Tibial nerve (tissue), 4 donors: ENCODE data around the gene TOE1. TPM values are rescaled to one million over a fixed set of nuclear protein-coding genes. Genes with fewer than 3 reads are reported as not detected.
"Not testable (repeated sequence)": the region's sequence is repeated elsewhere in the genome, so short reads cannot be mapped to it uniquely, and the experiment has no call there.

ENCODE experiments used
- DNase-seq, 2 donors: peaks; one replicate each; pipeline ENCODE4 v3.0.0-alpha.2; 2019; ENCODE audit warnings: low spot score in 2 of 2
- H3K27ac ChIP-seq, 4 donors: fragments of 200-600 bp; sonication (generic) in 3 of 4; one replicate each; pipeline ENCODE4 v1.5.1; 2017 to 2019; ENCODE audit warnings: mild to moderate bottlenecking in 1 of 4
- H3K27me3 ChIP-seq, 2 donors: fragments of 200-600 bp; sonication (generic) in 1 of 2; one replicate each; pipeline versions ENCODE4 v1.5.1 to v1.6.0; 2017 to 2019
- H3K36me3 ChIP-seq, 3 donors: fragments of 200-600 bp; sonication (generic); one replicate each; pipeline ENCODE4 v1.5.1; 2018 to 2019
- H3K4me1 ChIP-seq, 4 donors: fragments of 200-600 bp; sonication (generic) in 3 of 4; one replicate each; pipeline ENCODE4 v1.5.1; 2017 to 2019
- H3K4me3 ChIP-seq, 4 donors: fragments of 200-600 bp; sonication (generic) in 3 of 4; one replicate each; pipeline ENCODE4 v1.5.1; 2017 to 2019; ENCODE audit warnings: mild to moderate bottlenecking in 1 of 4, moderate library complexity in 1 of 4
- H3K9me3 ChIP-seq, 4 donors: fragments of 200-600 bp; sonication (generic) in 3 of 4; one replicate each; pipeline ENCODE4 v1.5.1; 2017 to 2019
- EP300 ChIP-seq, 2 donors: sonication (generic); formaldehyde crosslinking; IDR thresholded peaks; one replicate each; pipeline ENCODE4 v1.6.1; 2017; ENCODE audit warnings: antibody characterized with exemption in 2 of 2, mild to moderate bottlenecking in 1 of 2
- POLR2A ChIP-seq, 2 donors: fragments of 450-650 bp; IDR thresholded peaks; one replicate each; pipeline ENCODE4 v1.6.1; 2017; ENCODE audit warnings: antibody characterized with exemption in 2 of 2, mild to moderate bottlenecking in 2 of 2, moderate library complexity in 2 of 2
- whole genome bisulfite sequencing, 2 donors: methylation state at CpG; one replicate each; pipeline ENCODE4 v1.1.5; 2018; 5-methylcytosine and 5-hydroxymethylcytosine counted together
- total RNA-seq, 4 donors: library from RNA; depleted of rRNA; stranded (reverse); fragments of >200 nt; gene quantifications; one replicate each; pipeline ENCODE4 v1.1.0, GENCODE V29; 2016
- TF ChIP-seq, protein P1 (sequence below), 5 experiments: fragments of 200-600 bp in 3 of 5; fragments of 450-650 bp in 2 of 5; sonication (generic) in 3 of 5; IDR thresholded peaks; one replicate each; pipeline ENCODE4 v1.5.1; 2016 to 2019; ENCODE audit warnings: antibody characterized with exemption in 5 of 5, mild to moderate bottlenecking in 3 of 5, moderate library complexity in 2 of 5

Gene TOE1
- 10 to 100 TPM in 2 of 4 donors, 1 to 10 TPM in 2; 7.4 to 16.7 (median 12.3) TPM for total RNA-seq

DNA sequence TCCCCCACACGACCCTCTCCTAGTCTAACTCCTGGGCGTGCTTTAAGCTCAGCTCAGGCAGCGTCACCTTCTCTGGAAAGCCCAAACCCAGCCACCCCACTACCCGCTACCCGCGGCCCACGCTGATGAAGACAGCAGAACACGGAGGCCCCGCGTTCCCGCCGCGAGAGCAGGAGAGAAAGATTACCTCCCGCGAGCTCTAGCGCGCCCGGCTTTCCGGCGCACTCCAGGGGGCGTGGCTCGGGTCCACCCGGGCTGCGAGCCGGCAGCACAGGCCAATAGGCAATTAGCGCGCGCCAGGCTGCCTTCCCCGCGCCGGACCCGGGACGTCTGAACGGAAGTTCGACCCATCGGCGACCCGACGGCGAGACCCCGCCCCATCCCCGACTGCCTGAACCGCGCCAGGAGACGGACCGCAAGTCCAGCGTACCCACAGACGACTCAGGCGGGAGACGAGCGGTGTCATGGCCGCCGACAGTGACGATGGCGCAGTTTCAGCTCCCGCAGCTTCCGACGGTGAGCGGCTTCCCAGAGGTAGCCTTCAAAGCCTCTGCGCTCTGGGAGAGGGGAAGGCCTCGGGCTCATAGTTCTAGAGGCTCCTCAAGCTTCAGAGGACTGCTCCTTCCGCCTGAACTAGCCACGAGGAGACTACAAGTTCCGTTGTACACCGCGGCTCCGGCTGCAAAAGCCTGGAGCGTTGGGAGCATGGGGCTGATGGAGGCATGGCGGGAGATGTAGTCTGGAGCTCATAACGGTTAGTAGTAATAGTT, at the start of gene TOE1, which contains the start of gene MUTYH:
Gene TOE1 (plus strand): TSS at position 382 of the 770 bp plus-strand sequence. CDS start 83 bp downstream, at position 465.
Gene MUTYH (minus strand): TSS at position 652 of the 770 bp plus-strand sequence. CDS start 5,935 bp downstream, outside the sequence.
- no peaks in the 10 kb centered on the region for H3K9me3 ChIP-seq
- WGBS, 2 donors, result 0 to 1% methylated on average over 59 to 68 of the region's 70 CpGs
- TF ChIP-seq, protein P1, sequence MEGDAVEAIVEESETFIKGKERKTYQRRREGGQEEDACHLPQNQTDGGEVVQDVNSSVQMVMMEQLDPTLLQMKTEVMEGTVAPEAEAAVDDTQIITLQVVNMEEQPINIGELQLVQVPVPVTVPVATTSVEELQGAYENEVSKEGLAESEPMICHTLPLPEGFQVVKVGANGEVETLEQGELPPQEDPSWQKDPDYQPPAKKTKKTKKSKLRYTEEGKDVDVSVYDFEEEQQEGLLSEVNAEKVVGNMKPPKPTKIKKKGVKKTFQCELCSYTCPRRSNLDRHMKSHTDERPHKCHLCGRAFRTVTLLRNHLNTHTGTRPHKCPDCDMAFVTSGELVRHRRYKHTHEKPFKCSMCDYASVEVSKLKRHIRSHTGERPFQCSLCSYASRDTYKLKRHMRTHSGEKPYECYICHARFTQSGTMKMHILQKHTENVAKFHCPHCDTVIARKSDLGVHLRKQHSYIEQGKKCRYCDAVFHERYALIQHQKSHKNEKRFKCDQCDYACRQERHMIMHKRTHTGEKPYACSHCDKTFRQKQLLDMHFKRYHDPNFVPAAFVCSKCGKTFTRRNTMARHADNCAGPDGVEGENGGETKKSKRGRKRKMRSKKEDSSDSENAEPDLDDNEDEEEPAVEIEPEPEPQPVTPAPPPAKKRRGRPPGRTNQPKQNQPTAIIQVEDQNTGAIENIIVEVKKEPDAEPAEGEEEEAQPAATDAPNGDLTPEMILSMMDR (IDR thresholded peaks at IDR 0.05), result peak in 2 of 5 experiments; percentile 10 to 46
- TF ChIP-seq EP300 (IDR thresholded peaks at IDR 0.05), result peak in 1 of 2 donors; percentile 92
- TF ChIP-seq POLR2A (IDR thresholded peaks at IDR 0.05), result peak in 1 of 2 donors; percentile 58
- H3K4me1 ChIP-seq, result peaks cover 0 to 39% (median 16%) of the 10 kb centered on the region in 4 donors
- H3K4me3 ChIP-seq, result peak within 1 kb of the TSS; percentile 56 to 86 (median 74)
- H3K27ac ChIP-seq, result peak within 1 kb of the TSS; percentile 84 to 97 (median 94)
- peaks cover 6 to 36% (median 7%) of the 10 kb centered on the region in 3 donors for H3K36me3 ChIP-seq
- H3K27me3 ChIP-seq, result no peaks in the 10 kb centered on the region
- DNase-seq, result peak; percentile 70 to 78

DNA sequence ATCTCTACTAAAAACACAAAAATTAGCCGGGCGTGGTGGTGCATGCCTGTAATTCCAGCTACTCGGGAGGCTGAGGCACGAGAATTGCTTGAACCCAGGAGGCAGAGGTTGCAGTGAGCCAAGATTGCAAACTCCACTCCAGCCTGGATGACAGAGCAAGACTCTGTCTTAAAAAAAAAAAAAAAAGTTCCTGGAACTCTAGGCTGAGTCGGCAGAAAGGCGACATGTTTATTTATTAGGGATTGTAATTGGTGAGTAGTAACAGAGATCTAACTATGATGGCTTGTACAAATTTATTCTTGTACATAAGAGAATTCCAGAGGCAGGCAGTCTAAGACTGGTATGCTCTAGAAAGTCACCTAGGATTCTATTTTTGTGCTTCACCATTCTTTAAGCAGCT, 49.0 kb upstream of the TOE1 start:
- DNase-seq, H3K4me1 ChIP-seq, H3K4me3 ChIP-seq, H3K36me3 ChIP-seq, H3K9me3 ChIP-seq, H3K27me3 ChIP-seq, H3K27ac ChIP-seq: not testable (repeated sequence)
- 75 to 89% methylated on average over 6 of the region's 6 CpGs for WGBS, 2 donors

DNA sequence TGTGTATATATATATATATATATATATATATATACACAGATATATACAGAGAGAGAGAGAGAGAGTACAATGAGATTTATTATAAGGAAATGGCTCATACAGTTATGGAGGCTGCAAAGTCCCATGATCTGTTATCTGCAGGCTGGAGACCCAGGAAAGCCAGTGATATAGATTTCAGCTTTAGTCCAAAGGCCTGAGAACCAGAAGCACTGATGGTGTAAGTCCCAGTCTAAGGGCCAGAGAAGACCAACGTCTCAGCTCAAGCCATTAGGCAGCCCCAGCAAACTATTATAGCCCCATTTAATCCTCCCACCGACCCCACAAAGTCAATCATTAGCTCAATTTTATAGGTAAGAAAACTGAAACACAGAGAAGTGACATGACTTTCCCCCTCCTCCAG, 48.3 kb upstream of the TOE1 start:
- H3K36me3 ChIP-seq, result no peaks in the 10 kb centered on the region
- WGBS, 2 donors, result 40 to 42% methylated on average over 2 of the region's 2 CpGs
- H3K9me3 ChIP-seq, result no peaks in the 10 kb centered on the region
- no peaks in the 10 kb centered on the region for H3K27me3 ChIP-seq
- no peak for TF ChIP-seq EP300 (IDR thresholded peaks at IDR 0.05)
- no peak for TF ChIP-seq POLR2A (IDR thresholded peaks at IDR 0.05)
- TF ChIP-seq, protein P1 (IDR thresholded peaks at IDR 0.05), result no peak
- no peak overlapping the region for H3K27ac ChIP-seq
- no peak for DNase-seq
- H3K4me3 ChIP-seq, result no peak overlapping the region
- no peaks in the 10 kb centered on the region for H3K4me1 ChIP-seq

DNA sequence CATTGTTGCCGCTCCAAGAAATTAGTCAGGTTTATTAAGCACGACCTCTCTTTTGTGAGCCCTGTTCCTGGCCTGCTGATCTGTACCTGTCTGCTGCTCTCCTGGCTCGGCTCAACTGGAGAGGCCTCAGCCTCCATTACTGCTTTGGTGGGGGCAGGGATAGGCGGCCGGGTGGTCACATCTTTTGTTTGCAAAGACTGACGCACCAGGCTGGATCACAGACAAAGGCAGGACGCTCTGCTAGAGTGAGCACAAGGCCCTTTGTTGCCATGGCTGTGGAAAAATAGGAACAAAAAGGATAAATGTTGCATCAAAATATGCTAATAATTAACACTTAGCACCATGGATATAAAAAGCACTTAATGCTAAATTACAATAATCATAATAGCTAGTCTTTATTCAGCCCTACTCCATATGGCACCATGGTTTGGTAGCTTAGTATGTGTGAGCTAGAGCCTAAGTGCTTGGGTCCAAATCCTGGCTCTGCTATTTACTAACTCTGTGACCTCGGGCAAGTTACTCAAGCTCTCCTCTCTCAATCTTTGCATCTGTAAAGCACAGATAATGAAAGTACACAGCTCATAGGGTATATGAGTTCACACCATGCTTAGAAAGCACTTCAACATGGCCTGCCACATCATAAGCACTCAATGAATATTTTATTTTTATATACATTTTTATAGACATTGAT, 42.2 kb upstream of the TOE1 start:
- Histone ChIP-seq H3K27ac (no peak overlapping the region), H3K36me3 (no peaks in the 10 kb centered on the region), H3K4me3 (no peak overlapping the region), H3K27me3 (no peaks in the 10 kb centered on the region), H3K9me3 (no peaks in the 10 kb centered on the region), H3K4me1 (peaks cover 0 to 5% (median 0%) of the 10 kb centered on the region in 4 donors)
- no peak for TF ChIP-seq POLR2A (IDR thresholded peaks at IDR 0.05)
- TF ChIP-seq, protein P1 (IDR thresholded peaks at IDR 0.05), result no peak
- no peak for TF ChIP-seq EP300 (IDR thresholded peaks at IDR 0.05)
- 56 to 59% methylated on average over 8 of the region's 8 CpGs for WGBS, 2 donors
- no peak for DNase-seq

DNA sequence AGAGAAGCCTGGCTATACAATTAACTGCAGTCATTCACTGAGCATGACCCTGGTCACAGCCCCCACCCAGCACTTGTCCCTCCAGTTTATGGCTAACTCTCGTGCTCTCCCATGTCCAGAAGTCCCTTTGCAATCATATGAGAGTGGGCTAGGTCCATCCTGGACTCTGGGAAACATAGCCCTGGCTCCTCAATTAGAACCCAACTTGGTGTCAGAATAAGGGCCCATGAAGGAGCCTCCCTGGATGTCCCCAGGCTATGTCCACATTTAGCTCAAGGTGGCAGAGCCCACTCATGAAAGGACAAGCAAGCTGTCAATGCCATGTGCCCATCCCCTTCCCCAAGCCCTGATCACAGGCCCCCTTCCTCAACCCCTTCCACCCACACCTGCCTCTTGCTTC, 40.7 kb upstream of the TOE1 start:
- no peak for DNase-seq
- TF ChIP-seq, protein P1 (IDR thresholded peaks at IDR 0.05), result no peak
- TF ChIP-seq POLR2A (IDR thresholded peaks at IDR 0.05), result no peak
- TF ChIP-seq EP300 (IDR thresholded peaks at IDR 0.05), result no peak

More for the DNA sequence above, 40.7 kb upstream of the TOE1 start:
- H3K27me3 ChIP-seq, result no peaks in the 10 kb centered on the region
- no peaks in the 10 kb centered on the region for H3K9me3 ChIP-seq
- 0 to 57% methylated on average over 1 of the region's 1 CpG for WGBS, 2 donors
- H3K36me3 ChIP-seq, result no peaks in the 10 kb centered on the region
- no peak overlapping the region for H3K27ac ChIP-seq
- H3K4me3 ChIP-seq, result no peak overlapping the region
- peaks cover 0 to 11% (median under 1%) of the 10 kb centered on the region in 4 donors for H3K4me1 ChIP-seq
